Smooth muscle cell (in vitro differentiated cells): ENCODE results near the gene DHRSX. TPM values are rescaled to one million over a fixed set of nuclear protein-coding genes. Genes with fewer than 3 reads are reported as not detected.

Source experiments
- DNase-seq: peaks from one replicate; lab custom pipeline; 2025; ENCODE audit not compliant: unreplicated experiment; lab: John Stamatoyannopoulos, UW
- H2AFZ ChIP-seq: fragments of 200-600 bp; sonication (generic); 2 replicates; pipeline ENCODE4 v1.6.0; 2016; ENCODE audit warnings: antibody characterized with exemption, low read depth, mild to moderate bottlenecking
- H3F3A ChIP-seq: fragments of 200-600 bp; sonication (generic); 2 replicates; pipeline ENCODE4 v1.6.0; 2017; ENCODE audit warnings: antibody characterized with exemption, low read depth
- H3K27ac ChIP-seq: fragments of 200-600 bp; sonication (generic); 2 replicates; pipeline ENCODE4 v1.5.1; 2016; ENCODE audit warnings: low read depth, mild to moderate bottlenecking
- H3K27me3 ChIP-seq: fragments of 200-600 bp; sonication (generic); 2 replicates; pipeline ENCODE4 v1.6.1; 2016; ENCODE audit warnings: low read depth, mild to moderate bottlenecking
- H3K36me3 ChIP-seq: fragments of 200-600 bp; sonication (generic); 2 replicates; pipeline ENCODE4 v1.5.1; 2016; ENCODE audit warnings: low read depth
- H3K4me1 ChIP-seq: fragments of 200-600 bp; sonication (generic); 2 replicates; pipeline ENCODE4 v1.5.1; 2016; ENCODE audit warnings: low read depth
- H3K4me2 ChIP-seq: fragments of 200-600 bp; sonication (generic); 2 replicates; pipeline ENCODE4 v1.6.0; 2016; ENCODE audit warnings: mild to moderate bottlenecking
- H3K4me3 ChIP-seq: fragments of 200-600 bp; sonication (generic); 2 replicates; pipeline ENCODE4 v1.5.1; 2016; ENCODE audit warnings: mild to moderate bottlenecking
- H3K79me2 ChIP-seq: fragments of 200-600 bp; sonication (generic); 2 replicates; pipeline ENCODE4 v1.6.0; 2016; ENCODE audit warnings: low read depth, mild to moderate bottlenecking
- H3K9ac ChIP-seq: fragments of 200-600 bp; sonication (generic); 2 replicates; pipeline ENCODE4 v1.6.0; 2016; ENCODE audit warnings: low read depth
- H3K9me3 ChIP-seq: fragments of 200-600 bp; sonication (generic); replicated peaks from 2 replicates; pipeline ENCODE4 v1.5.1; 2016; ENCODE audit warnings: low read depth
- H4K20me1 ChIP-seq: fragments of 200-600 bp; sonication (generic); 2 replicates; pipeline ENCODE4 v1.6.0; 2016; ENCODE audit warnings: low read depth
- WGBS: methylation state at CpG from one replicate; pipeline ENCODE4 v1.1.7; 2016; ENCODE audit warnings: low lambda C conversion rate; 5-methylcytosine and 5-hydroxymethylcytosine counted together
- polyA plus RNA-seq: library from polyadenylated mRNA; unstranded; fragments of >200 nt; fragmentation: Nextera tagmentation; extraction: Ambion mirVana; gene quantifications from 2 replicates; pipeline ENCODE4 v1.2.1, GENCODE V29; 2016
- total RNA-seq: library from RNA; depleted of rRNA; stranded (reverse); fragments of >200 nt; gene quantifications from 2 replicates; pipeline ENCODE4 v1.2.3, GENCODE V29; 2014
- TF ChIP-seq, protein P1 (sequence below): fragments of 200-600 bp; sonication (generic); IDR thresholded peaks from 2 replicates; pipeline ENCODE4 v1.5.1; 2017; ENCODE audit warnings: borderline replicate concordance, mild to moderate bottlenecking, antibody characterized with exemption; ENCODE audit not compliant: insufficient read depth, poor library complexity, severe bottlenecking

DHRSX gene
- total and polyA plus RNA-seq, 2 experiments from 2014 or later: 32.5 to 49.9 TPM

DNA sequence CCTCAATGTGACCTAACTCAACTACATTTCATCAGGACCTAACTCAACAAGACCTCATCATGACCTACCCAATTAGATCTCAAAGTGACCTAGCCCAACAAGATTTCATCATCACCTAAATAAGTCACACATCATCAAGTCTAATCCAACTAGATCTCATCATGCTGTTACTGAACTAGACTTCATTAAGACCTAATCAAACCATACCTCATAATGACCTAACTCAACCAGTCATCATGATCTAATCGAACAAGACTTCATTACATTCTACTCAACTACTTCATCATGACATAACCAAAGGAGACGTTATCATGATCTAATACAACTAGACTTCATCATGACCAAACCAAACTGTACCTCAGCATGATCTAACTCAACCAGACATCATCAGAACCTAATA lies 82.8 kb downstream of the DHRSX start:
- Histone ChIP-seq H3F3A (no peaks in the 10 kb centered on the region), H3K9me3 (no peaks in the 10 kb centered on the region), H3K36me3 (no peaks in the 10 kb centered on the region), H3K4me2 (no peak overlapping the region), H2AFZ (no peak overlapping the region), H3K4me3 (no peak overlapping the region), H3K27me3 (no peaks in the 10 kb centered on the region), H4K20me1 (peaks cover 2% of the 10 kb centered on the region), H3K4me1 (no peaks in the 10 kb centered on the region), H3K79me2 (peaks cover 11% of the 10 kb centered on the region), H3K27ac (no peak overlapping the region), H3K9ac (no peak overlapping the region)
- TF ChIP-seq, protein P1, sequence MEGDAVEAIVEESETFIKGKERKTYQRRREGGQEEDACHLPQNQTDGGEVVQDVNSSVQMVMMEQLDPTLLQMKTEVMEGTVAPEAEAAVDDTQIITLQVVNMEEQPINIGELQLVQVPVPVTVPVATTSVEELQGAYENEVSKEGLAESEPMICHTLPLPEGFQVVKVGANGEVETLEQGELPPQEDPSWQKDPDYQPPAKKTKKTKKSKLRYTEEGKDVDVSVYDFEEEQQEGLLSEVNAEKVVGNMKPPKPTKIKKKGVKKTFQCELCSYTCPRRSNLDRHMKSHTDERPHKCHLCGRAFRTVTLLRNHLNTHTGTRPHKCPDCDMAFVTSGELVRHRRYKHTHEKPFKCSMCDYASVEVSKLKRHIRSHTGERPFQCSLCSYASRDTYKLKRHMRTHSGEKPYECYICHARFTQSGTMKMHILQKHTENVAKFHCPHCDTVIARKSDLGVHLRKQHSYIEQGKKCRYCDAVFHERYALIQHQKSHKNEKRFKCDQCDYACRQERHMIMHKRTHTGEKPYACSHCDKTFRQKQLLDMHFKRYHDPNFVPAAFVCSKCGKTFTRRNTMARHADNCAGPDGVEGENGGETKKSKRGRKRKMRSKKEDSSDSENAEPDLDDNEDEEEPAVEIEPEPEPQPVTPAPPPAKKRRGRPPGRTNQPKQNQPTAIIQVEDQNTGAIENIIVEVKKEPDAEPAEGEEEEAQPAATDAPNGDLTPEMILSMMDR: no peak
- DNase-seq: no peak
- WGBS: 96% methylated on average over 2 of the region's 2 CpGs

DNA sequence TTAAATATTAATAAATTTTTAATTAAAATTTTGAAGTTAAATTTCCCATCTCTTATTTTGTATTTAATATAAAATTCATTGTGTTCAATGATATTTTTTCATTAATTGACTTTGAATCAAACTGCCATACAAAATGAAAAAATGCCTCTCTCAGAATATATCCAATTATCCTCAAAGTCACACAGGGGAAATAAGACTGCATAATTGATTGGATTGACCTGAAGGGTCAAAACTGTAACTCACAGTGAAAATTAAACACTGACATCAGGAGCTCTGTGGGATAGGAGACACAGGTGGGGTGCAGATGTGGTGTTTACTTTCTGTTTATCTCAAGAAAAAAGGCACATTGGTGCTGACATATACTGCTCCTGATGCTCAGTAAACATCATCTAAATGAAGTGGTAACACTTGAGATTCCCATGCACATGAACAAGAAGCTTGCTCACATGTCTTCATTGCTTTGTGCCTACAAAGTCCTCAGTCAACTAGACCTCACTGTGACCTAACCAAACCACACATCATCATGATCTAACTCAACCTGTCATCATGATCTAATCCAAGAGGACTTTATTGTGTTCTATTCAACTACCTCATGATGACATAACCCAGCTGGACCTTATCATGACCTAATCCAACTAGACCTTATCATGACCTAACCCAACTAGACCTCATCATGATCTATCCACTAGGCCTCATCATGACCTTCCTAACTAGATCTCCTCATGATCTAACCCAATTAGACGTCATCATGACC lies 83.7 kb downstream of the DHRSX start:
- Histone ChIP-seq H4K20me1 (peaks cover 2% of the 10 kb centered on the region), H3K4me2 (no peak overlapping the region), H3K9me3 (no peaks in the 10 kb centered on the region), H2AFZ (no peak overlapping the region), H3K79me2 (peaks cover 11% of the 10 kb centered on the region), H3K4me1 (no peaks in the 10 kb centered on the region), H3K9ac (no peak overlapping the region), H3K27ac (no peak overlapping the region), H3K4me3 (no peak overlapping the region), H3K27me3 (no peaks in the 10 kb centered on the region), H3K36me3 (no peaks in the 10 kb centered on the region), H3F3A (no peaks in the 10 kb centered on the region)
- DNase-seq: no peak
- TF ChIP-seq, protein P1: no peak
- WGBS: 95% methylated on average over 1 of the region's 1 CpG

DNA sequence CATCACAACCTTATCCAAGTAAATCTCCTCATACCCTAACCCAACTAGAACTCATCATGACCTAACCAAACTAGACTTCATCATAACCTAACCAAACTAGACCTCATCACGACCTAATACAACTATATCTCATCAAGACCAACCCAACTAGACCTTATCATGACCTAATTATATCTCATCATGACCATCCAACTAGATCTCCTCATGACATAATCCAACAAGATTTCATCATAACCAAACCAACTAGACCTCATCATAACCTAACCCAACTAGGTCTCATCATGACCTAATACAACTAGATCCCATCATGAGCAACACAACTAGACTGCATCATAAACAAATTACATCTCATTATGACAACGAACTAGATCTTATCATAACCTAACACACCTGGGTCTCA lies 86.4 kb downstream of the DHRSX start:
- H3K4me2 ChIP-seq: no peak overlapping the region
- 100% methylated on average over 2 of the region's 2 CpGs for WGBS
- no peaks in the 10 kb centered on the region for H3K9me3 ChIP-seq
- no peak overlapping the region for H3K27ac ChIP-seq
- H2AFZ ChIP-seq: no peak overlapping the region
- no peak overlapping the region for H3K9ac ChIP-seq
- H3K4me3 ChIP-seq: no peak overlapping the region
- peaks cover 2% of the 10 kb centered on the region for H4K20me1 ChIP-seq
- no peaks in the 10 kb centered on the region for H3F3A ChIP-seq
- H3K4me1 ChIP-seq: no peaks in the 10 kb centered on the region
- peaks cover 11% of the 10 kb centered on the region for H3K79me2 ChIP-seq
- TF ChIP-seq, protein P1: no peak
- no peak for DNase-seq
- no peaks in the 10 kb centered on the region for H3K27me3 ChIP-seq
- no peaks in the 10 kb centered on the region for H3K36me3 ChIP-seq

DNA sequence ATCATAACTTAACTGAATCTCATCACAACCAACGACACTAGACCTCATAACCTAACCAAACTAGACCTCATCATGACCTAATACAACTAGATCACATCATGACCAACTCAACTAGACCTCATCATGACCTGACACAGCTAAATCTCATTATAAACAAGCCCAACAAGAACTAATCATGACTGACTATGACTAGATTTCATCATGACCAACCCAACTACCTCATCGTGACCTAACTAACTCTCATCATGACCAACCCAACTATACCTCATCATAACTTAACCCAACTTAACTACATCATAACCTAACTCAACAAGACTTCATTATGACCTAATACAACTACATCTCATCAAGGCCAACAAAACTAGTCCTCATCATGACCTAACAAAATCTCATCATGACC lies 86.8 kb downstream of the DHRSX start:
- no peaks in the 10 kb centered on the region for H3K9me3 ChIP-seq
- no peaks in the 10 kb centered on the region for H3K27me3 ChIP-seq
- no peak overlapping the region for H2AFZ ChIP-seq
- H3K36me3 ChIP-seq: no peaks in the 10 kb centered on the region
- no peak overlapping the region for H3K27ac ChIP-seq
- no peak overlapping the region for H3K9ac ChIP-seq
- no peak for DNase-seq
- H3K4me3 ChIP-seq: no peak overlapping the region
- 97% methylated on average over 2 of the region's 2 CpGs for WGBS
- TF ChIP-seq, protein P1: no peak
- H3K4me1 ChIP-seq: no peaks in the 10 kb centered on the region
- peaks cover 7% of the 10 kb centered on the region for H3K79me2 ChIP-seq
- H3K4me2 ChIP-seq: no peak overlapping the region
- peaks cover 2% of the 10 kb centered on the region for H4K20me1 ChIP-seq
- no peaks in the 10 kb centered on the region for H3F3A ChIP-seq
